Tongue (tissue), 2 donors: ENCODE data around the gene SLC26A1. TPM values are rescaled to one million over a fixed set of nuclear protein-coding genes. Genes with fewer than 3 reads are reported as not detected.
"Not testable (repeated sequence)": the region's sequence is repeated elsewhere in the genome, so short reads cannot be mapped to it uniquely, and the experiment has no call there.

Experiments used
- DNase-seq: peaks from one replicate; pipeline ENCODE4 v3.0.0-alpha.2; 2015
- total RNA-seq: library from RNA; depleted of rRNA; stranded (reverse); fragments of >200 nt; gene quantifications from one replicate; pipeline ENCODE4 v1.2.3, GENCODE V29; 2014

Gene SLC26A1
- total RNA-seq, 1 donor from 2014 or later: 0.31 TPM

DNA sequence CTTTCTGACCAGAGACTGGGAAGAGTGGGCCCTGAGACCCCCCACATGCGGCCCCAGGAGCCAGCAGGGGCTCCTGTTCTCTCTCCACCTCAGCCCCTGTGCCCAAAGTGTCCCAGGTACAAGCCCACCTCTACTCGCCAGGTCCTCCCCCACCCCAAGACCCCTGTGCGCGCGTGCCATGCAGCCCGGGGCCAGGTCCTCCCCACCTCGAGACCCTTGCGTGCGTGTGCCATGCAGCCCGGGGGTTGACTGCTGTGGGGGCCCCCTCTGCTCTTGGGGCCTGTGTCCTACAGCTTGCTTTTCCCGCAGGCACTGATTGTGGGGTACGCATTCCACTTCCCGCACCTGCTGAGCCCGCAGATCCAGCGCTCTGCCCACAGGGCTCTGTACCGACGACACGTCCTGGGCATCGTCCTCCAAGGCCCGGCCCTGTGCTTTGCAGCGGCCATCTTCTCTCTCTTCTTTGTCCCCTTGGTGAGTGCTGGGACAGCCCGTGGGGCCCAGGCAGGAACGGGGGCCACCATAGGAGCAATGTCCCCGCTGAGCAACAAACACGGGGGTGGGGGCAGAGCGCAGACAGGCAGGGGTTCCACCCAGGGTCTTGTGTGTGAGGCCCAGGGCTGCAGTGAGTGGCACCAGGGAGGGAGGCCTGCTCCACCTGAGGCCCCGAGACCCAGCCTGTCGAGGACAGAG lies 40.2 kb downstream of the SLC26A1 start:
- DNase-seq: no peak

GRCh38 chr4:951594-952468 lies 41.4 kb downstream of the SLC26A1 start:
- DNase-seq: peak; percentile 53

- DNase-seq: no peak
Observed at GRCh38 chr4:951186-951585, 42.0 kb downstream of the SLC26A1 start.

DNA sequence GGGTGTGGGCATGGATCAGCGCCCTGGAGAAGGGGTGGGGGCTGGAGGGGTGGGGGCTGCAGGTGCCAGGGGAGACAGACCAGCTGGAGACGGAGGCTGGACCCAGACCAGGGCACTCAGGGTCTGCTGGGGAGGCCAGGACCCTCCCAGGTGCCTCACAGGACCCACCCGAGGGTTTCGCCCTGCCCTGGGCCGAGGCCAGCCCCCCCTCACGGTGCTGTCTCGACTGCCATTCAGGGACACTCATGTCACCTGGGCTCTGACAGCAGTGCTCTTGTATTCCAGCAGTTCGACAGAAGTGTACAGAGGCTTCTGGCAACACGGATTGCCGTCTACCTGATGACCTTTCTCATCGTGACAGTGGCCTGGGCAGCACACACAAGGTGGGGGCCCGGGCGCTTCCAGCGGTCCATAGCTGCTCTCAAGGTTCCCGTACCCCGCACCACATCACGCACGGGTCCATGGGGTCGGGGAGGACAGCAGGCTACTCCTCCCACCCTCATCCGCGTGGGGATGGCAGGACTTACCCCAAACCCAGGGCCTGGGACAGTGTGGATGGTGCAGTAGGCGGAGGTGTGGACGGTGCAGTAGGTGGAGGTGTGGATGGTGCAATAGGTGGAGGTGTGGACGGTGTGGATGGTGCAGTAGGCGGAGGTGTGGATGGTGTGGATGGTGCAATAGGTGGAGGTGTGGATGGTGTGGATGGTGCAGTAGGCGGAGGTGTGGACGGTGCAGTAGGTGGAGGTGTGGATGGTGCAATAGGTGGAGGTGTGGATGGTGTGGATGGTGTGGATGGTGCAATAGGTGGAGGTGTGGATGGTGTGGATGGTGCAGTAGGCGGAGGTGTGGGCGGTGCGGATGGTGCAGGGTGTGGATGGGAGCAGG lies 42.8 kb downstream of the SLC26A1 start:
- no peak for DNase-seq

DNA sequence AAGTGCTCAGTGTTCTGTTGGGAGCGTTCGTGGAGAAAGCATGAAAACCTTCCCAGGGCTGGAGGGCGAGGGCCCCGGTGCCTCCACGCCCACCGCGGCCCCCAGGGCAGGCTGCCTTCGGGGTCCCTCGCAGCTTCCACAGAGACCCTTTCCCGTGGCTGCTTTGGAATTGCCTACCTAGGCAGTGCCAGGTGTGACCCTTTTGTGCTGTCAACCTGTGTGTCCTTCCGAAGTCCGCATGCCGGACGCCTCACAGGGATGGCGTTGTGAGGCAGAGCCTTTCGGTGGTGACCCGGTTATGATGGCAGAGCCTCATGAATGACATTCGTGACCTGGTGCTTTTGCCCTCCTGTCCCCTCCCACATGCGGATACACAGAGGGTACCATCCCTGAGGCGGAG lies 43.5 kb downstream of the SLC26A1 start:
- no peak for DNase-seq

DNA sequence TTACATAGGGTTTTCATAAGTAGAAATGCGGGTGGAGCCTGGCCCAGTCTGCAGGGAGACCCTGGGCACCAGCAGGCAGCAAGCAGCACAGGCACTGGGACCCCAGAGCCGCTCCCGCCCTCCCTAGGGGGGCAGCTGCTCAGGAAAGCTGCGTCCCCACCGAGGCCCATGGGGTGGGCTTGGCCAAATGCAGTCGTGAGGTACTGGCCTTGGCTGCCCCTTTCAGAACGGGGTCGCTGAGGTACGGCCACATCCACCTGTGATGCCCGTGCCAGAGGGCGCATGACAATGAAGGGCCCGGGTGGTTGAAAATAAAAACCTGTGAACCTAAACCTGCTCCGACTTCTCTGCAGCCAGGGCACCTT lies 44.3 kb downstream of the SLC26A1 start:
- no peak for DNase-seq

DNA sequence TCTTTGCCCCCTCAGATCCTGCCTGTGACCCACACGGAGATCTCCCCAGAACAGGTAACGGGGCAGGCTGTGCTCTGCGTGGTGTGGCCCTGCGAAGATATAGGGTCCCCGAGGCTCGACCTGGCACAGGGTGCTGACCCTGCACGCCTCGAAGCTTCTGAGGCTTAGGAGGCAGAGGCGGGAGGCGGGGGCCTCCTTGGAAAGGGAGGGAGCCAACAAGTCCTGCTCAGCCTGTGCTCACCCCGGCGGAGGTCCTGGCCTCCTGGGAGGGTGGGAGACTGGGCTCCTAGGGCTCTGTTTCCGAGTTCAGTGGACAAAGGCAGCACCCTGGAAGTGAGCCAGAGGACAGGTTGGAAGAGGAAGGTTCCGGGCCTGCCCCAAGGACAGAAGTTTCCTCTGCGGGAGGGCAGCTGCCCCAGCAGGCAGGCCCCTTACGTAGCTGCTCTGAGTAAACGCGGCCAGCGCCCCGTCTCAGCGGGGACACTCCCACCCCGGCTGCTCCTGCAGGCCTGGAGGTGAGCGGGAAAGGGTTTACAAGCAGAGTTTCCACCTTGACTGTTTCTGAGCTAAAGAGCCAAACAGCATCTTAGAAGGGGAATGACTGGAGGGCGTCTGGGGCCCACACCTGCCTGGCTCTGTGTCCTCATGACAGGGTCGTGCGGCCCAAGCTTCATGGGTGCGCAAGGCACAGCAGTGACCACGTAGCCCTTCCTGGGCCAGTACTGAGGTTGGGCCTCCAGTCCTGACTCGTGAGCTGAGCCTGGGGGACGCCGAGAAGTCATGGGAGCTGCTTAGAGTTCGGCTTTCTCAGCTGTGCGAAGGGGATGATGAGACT lies 44.9 kb downstream of the SLC26A1 start:
- DNase-seq: no peak

GRCh38 chr4:947491-947971 lies 45.7 kb downstream of the SLC26A1 start:
- no peak for DNase-seq

DNA sequence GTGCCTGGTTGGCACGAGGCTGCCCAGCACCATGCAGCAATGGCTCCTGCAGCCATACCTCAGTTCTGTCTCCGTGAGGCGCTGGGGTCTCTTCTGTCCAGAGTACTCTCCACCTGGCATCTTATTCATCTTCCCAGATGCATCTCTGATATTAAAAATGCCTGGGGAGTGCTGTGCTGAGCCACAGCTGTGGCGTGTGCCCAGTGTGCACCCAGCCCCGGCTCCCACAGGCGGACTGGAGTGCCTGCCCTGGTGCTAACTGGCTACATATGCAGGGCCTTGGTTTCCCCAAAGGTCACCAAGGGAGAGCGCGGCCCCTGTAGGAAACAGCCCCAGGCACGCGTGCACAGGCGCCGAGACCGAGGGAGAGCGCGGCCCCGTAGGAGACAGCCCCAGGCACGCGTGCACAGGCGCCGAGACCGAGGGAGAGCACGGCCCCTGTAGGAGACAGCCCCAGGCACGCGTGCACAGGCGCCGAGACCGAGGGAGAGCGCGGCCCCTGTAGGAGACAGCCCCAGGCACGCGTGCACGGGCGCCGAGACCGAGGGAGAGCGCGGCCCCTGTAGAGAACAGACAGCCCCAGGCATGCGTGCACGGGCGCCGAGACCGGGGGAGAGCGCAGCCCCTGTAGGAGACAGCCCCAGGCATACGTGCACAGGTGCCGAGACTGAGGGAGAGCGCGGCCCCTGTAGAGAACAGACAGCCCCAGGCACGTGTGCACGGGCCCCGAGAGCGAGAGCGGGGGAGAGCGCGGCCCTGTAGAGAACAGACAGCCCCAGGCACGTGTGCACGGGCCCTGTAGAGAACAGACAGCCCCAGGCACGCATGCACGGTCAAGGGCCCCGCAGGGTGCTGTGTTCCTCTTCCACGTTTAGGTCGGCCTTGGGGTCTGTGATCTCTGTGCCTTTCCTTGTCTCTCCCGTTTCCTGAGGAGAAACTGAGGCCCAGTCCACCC lies 46.4 kb downstream of the SLC26A1 start:
- no peak for DNase-seq

DNA sequence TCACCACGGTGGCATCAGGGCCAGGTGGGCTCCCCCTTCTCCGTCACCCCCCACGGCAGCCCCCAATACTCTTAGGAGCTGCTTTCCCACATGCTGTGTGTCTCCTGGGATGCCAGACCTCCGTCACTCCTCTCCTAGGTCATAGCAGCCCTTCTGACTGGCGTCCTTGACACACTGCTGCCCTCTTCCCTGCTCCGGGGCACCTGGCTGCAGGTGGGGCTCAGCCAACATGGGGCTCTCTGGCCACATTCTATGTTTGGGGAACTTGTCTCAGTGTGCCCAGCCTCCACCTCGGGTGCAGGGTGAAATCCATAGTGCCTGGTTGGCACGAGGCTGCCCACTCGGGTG lies 47.1 kb downstream of the SLC26A1 start:
- no peak for DNase-seq

DNA sequence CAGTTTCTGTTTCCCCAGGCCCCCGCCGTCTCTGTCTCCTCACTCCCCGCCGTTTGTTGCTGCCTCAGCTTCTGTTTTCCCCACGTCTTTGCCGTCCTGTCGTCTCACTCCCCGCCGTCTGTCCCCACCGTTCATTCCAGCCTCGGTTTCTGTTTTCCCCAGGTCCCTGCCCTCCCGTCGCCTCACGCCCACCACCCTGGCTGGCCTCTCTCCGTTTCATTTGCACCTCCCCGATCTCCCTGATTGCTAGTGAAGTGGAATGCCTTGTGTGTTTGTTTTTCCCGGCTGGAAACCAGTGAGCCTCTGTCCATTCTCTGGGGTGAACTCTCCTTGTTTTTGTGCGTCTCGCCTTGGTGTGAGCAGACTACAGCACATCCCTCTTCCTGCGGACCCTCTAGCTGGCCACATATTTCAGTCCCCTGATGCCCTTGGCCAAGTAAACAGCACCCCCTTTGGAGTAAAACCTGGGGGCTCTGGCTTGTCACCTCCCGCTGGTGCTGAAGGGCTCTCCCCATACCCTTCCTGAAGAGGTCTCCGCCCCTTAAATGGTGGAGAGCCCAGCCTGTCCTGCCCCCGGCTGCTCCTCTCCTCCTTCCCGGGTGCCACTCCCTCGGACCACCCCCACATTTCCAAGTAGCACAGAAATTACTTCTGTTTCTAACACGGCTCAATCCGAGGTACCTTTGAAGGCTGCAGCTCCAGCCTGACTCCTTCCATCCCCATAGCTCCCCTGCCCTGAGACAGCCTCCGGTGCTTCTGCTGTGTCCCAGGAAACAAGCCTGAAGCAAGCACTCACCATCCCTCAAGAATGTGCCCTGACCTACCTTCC lies 47.7 kb downstream of the SLC26A1 start:
- no peak for DNase-seq

- not testable (repeated sequence) for DNase-seq
Observed at GRCh38 chr4:939508-939907, 53.7 kb downstream of the SLC26A1 start.

Other genes with a start within 250 kb of the SLC26A1 start
- not detected for gene CPLX1, start 167.3 kb downstream of the SLC26A1 start, total RNA-seq
- gene GAK, start 61.1 kb downstream of the SLC26A1 start, total RNA-seq: 46.7 TPM
- gene TMEM175, start 60.9 kb downstream of the SLC26A1 start, total RNA-seq: 16.7 TPM
- gene DGKQ, start 19.8 kb downstream of the SLC26A1 start, total RNA-seq: 8.6 TPM
- gene IDUA, start 6.4 kb downstream of the SLC26A1 start, total RNA-seq: 10.2 TPM
- 68.3 TPM for gene FGFRL1, start 18.2 kb upstream of the SLC26A1 start, total RNA-seq
- 4.0 TPM for gene RNF212, start 120.2 kb upstream of the SLC26A1 start, total RNA-seq
- gene SPON2, start 179.2 kb upstream of the SLC26A1 start, total RNA-seq: 517 TPM